Measurements from ENCODE around the gene NFYC.

DNA sequence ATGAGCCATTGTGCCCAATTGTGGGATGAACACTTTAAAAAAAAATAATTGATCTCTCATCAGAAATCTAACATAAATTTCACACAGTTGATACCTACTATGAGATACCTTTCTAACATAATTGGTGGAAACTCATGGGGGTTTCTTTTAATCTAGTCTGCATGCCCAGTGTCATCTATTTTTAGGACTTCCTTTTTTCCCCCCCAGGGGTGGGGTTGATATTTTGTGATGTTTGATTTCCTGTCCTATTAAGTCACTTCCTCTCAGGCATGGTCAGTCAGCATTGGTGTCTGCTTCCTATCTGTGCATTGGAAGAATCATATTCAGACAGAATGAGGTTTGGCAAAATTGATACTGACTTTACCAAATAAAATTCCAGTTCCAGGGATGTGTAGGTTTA, 21.5 kb downstream of the NFYC start:
- TF ChIP-seq POLR2AphosphoS5 (IDR thresholded peaks at IDR 0.05; ENCODE audit: low read depth, low read length) (no peak), SIN3A (IDR thresholded peaks at IDR 0.05; ENCODE audit: borderline replicate concordance, insufficient read depth, low read length) (no peak), FOXP2 (optimal IDR thresholded peaks at IDR 0.05; ENCODE audit: borderline replicate concordance, extremely low read depth, extremely low read length, insufficient read depth) (no peak)
- TF ChIP-seq, protein P1, sequence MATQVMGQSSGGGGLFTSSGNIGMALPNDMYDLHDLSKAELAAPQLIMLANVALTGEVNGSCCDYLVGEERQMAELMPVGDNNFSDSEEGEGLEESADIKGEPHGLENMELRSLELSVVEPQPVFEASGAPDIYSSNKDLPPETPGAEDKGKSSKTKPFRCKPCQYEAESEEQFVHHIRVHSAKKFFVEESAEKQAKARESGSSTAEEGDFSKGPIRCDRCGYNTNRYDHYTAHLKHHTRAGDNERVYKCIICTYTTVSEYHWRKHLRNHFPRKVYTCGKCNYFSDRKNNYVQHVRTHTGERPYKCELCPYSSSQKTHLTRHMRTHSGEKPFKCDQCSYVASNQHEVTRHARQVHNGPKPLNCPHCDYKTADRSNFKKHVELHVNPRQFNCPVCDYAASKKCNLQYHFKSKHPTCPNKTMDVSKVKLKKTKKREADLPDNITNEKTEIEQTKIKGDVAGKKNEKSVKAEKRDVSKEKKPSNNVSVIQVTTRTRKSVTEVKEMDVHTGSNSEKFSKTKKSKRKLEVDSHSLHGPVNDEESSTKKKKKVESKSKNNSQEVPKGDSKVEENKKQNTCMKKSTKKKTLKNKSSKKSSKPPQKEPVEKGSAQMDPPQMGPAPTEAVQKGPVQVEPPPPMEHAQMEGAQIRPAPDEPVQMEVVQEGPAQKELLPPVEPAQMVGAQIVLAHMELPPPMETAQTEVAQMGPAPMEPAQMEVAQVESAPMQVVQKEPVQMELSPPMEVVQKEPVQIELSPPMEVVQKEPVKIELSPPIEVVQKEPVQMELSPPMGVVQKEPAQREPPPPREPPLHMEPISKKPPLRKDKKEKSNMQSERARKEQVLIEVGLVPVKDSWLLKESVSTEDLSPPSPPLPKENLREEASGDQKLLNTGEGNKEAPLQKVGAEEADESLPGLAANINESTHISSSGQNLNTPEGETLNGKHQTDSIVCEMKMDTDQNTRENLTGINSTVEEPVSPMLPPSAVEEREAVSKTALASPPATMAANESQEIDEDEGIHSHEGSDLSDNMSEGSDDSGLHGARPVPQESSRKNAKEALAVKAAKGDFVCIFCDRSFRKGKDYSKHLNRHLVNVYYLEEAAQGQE (IDR thresholded peaks at IDR 0.05; ENCODE audit: insufficient read depth in 1 of 2, low read depth in 2 of 2, low read length in 2 of 2): no peak

Data from PFSK-1 (cell line).